Hepatic stellate cell (primary cell): ENCODE data around the gene PC.
A peak's percentile ranks its signal among the peaks of the same experiment; 100 is the strongest.

Experiments
- DNase-seq: peaks from one replicate; pipeline ENCODE4 v3.0.0; 2011; ENCODE audit warnings: low spot score

Gene PC

GRCh38 chr11:66854231-66854661 lies 103.9 kb downstream of the PC start:
- no peak for DNase-seq

- no peak for DNase-seq
These were observed 104.6 kb downstream of the PC start for GRCh38 chr11:66853242-66854229.

GRCh38 chr11:66852466-66853241 lies 105.5 kb downstream of the PC start:
- DNase-seq = no peak

DNA sequence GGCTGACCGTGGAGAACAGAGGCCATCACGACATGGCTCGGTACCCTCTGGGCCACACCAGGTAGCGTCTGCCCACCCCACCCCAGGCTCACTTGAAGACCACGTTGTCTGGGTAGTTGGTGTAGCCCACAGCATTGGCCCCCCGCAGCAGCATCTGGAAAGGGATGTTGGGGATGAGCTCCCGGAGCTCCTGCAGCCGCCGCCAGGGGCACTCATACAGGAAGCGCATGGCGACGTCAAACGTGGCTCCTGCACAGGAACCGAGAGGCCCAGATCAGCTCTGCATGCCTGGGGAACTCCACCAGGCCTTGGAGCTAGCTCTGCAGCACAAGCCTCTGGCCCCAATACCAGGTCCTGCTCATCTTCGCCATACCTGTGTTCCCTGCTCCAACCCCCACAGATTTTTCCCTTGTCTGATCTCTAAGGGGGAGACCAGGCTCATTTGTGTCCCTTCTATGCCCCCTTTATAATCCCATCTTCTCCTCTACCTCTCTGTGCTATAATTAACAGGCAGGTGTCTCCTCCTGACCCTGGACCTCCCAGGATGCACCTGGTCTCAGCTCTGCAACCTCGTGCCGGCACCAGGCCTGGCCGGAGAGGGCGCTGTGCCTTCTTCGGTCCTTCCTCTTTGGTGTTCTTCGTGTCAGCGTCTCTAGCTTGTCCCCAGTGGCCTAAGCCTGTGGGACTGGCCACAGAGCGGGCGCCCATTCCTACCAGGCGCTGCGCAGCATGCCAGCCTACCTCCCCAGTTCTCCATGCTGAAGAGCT lies 106.3 kb downstream of the PC start:
- DNase-seq = no peak

DNA sequence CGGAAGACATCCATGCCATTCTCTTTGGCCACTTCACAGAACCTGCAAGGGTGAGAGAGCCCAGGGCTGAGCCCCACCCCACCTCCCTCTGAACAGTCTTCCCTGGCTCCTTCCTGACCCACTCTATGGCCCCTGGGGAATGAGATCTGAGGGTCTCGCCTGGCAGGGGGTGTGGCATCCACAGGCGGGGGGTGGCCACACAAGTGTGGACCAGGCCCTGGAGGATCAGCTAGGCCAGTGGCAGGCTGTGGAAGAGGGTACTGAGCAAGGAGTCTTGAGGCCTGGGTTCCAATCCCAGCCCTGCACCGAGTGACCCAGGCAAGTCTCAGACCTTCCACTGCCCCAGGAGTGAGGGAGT lies 107.0 kb downstream of the PC start:
- no peak for DNase-seq

DNA sequence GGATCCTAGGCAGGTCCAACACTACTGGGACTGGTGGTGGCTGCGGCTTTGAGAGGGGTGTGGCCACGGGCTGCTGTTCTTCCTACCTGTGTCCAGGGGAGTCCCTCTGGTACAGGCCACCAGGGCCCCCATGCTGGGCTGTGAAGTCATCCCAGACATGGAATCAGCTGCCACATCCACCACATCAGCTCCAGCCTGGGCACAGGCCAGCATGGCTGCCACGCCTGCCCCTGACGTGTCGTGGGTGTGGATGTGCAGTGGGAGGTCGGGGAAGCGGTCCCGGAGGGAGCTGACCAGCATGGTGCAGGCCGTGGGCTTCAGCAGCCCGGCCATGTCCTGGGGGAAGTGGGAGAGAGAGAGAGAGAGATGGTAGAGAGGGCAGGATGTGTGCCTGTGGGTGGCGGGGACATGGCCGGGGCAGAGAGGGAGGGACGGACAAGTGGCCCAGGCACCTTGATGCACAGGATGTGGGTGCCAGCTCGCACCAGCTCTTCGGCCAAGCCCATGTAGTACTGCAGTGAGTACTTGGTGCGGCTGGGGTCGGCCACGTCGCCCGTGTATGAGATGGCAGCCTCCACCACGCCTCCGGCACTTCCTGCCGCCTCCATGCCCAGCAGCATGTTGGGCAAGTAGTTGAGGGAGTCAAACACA lies 107.5 kb downstream of the PC start:
- no peak for DNase-seq

GRCh38 chr11:66850235-66850587 lies 108.0 kb downstream of the PC start:
- no peak for DNase-seq

DNA sequence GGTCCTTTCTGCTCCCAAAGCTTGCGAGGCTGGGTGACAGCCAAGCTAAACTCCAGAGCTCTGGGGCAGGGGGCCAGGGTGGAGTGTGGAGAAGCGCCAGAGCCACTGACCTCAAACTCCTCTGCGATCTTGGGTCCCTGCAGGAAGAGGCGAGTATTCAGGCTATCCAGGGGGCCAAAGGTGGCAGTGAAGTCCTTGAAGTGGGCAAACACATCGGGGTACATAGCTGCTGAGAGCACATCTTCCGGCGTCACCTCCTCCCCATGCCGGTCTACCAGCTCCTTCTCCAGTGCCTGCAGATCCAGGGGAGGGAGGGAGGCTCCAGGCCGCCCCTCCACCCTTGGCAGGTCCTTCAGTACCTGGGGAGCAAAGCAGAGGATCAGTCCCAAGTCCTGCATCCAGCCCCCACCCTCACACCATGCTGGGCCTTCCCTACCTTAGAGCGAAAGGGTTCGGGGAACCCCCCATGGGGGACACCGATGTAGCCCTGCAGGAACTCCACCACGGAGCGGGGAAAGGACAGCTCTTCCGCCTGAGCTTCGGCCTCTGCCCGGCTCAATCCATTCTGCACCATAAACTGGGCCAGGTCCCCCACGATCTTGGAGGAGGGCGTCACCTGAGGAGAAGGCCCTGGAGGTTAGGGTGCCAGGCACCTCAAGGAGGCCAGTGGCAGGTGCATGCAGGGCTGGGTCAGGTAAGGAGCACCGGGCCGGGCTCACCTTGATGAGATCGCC lies 108.5 kb downstream of the PC start:
- DNase-seq = no peak

GRCh38 chr11:66848671-66849500 lies 109.3 kb downstream of the PC start:
- no peak for DNase-seq

- no peak for DNase-seq
These were observed 110.5 kb downstream of the PC start for GRCh38 chr11:66847461-66848232.

GRCh38 chr11:66846671-66847091 lies 111.5 kb downstream of the PC start:
- peak; percentile 1 for DNase-seq

- DNase-seq = no peak
These were observed 112.3 kb downstream of the PC start for GRCh38 chr11:66845876-66846212.

DNA sequence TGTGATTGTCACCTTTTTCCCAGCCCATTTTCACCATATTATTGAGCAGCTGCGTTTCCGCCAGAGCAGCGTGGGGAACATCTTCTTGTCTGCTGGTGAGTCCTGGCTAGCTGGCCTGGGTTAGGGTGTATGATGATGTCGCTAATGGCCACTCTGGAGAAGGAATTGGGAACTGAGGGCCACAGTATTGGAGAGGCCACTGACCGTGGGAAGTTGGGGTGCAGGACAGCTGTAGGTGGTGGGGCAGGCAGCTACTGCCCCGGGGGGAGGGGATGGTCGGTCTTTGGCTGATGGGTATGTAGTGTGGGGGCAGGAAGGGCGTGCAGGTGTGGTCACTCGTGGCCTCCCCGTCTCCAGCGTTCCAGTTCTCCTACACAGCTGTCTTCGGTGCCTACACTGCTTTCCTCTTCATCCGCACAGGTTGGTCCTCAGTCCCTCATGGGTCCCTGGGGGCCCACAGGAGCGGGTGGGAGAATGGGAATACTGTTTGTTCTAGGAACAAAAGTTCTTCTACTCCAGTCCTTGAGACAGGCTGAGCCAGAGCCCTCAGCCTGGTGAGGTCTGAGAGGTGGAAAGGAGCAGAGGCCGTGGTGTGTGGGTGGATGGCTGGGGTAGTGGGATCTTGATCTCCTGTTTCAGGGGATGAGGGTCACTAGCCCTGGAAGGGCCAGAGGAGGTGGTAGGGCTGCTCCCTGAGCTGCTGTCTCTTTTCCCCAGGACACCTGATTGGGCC lies 112.9 kb downstream of the PC start:
- DNase-seq = peak; percentile 1

DNA sequence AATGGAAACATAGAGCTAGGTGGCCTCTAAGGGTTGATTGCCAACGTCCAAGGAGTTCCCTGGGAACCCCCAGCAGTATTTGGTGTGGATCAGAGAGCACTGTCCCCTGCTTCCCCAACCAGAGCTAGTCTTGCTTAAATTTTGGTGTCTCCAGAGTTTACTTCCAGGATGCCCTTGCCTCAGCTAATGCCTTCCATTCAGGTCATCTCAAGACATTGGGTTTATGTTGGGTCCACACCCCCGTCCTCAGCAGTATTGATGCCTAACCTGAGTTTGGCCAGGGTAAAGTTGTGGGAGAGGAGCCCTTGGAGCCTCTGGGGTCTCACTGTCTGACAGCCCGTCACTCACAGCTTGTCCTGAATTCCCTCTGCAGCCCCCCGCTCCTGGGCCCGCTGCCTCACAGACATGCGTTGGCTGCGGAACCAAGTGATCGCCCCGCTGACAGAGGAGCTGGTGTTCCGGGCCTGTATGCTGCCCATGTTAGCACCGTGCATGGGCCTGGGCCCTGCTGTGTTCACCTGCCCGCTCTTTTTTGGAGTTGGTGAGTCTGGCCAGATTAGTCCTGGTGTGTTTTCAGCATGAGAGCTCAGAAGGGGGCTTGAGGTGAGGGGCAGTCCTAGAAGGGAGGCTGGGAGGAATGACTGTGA lies 113.6 kb downstream of the PC start:
- no peak for DNase-seq

- DNase-seq = peak; percentile 22
These were observed 114.2 kb downstream of the PC start for GRCh38 chr11:66843776-66844495.

DNA sequence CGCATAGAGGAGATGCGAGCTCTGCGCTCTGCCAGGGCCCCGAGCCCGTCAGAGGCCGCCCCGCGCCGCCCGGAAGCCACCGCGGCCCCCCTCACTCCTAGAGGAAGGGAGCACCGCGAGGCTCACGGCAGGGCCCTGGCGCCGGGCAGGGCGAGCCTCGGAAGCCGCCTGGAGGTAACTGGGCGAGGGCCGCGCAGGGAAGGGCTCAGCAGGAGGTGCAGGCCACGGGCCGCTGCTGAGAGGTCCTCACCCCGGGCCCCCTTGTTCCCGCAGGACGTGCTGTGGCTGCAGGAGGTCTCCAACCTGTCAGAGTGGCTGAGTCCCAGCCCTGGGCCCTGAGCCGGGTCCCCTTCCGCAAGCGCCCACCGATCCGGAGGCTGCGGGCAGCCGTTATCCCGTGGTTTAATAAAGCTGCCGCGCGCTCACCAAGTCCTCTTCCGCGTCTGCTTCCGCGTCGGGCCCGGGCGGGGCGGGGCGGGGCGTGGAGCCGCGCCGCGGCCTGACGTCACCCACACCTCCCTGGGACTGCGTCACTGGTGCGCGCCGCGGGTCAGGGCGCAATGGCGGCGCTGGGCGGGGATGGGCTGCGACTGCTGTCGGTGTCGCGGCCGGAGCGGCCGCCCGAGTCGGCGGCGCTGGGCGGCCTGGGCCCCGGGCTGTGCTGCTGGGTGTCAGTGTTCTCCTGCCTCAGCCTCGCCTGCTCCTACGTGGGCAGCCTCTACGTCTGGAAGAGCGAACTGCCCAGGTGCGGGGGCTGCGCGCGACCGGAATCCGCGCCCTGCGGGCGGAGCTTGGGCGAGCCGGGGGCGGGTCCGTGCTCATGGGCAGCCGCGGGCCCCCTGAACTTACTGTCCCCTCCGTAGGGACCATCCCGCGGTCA lies 115.0 kb downstream of the PC start, which contains the start of gene RCE1:
RCE1 (plus strand) TSS at position 546 of the 880 bp plus-strand sequence; CDS start at position 561, 15 bp downstream.
- DNase-seq = peak; percentile 97

DNA sequence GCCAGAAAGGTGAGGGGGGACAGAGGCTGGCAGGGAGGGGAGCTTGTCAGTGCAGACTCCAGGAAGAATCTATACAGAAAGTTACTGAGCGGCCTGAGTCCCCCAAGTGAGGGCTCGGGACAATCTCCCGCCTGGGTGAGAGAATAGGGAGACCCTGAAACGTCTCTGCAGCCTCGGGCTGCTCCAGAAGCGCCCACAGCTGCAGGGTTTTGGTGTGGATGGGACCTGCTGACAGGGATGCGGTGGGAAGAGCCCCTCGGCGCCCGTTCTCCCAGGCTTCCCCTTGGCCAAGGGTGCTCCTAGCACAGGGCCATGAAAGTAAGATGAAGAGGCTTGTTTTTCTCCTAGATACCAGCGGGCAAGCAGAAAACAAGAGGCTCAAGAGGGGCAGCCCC lies 115.7 kb downstream of the PC start:
- no peak for DNase-seq
